Activated CD8-positive, alpha-beta memory T cell treated with anti-CD3 and anti-CD28 coated beads for 1 hour (primary cell): ENCODE measurements around the gene KCNB1.
A peak's percentile ranks its signal among the peaks of the same experiment; 100 is the strongest.

Experiments used
- DNase-seq, 2 donors: peaks; one replicate each; pipeline ENCODE4 v3.0.0-alpha.2; 2020; ENCODE audit warnings: low read depth in 1 of 2; ENCODE audit errors: extremely low read depth in 1 of 2

Gene KCNB1

DNA sequence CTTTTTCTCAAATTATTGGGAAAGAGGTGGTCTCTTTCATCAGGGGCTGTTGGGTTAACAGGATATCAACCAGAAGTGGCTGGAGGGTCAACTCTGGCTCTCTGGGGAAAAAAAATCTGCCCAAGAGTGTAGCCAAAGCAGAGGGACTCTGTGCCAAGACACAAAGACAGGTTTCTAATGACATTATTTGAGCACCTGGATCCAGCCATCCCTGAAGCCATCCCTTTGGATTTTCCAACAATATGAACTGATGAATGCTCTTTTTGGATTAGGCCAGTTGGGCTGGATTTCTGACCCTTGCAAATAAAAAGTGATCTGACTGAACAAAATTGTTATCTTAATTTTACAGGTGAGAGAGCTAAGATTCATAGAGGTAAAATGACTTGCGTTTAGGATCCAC is 88.7 kb downstream of the KCNB1 start:
- no peak for DNase-seq

DNA sequence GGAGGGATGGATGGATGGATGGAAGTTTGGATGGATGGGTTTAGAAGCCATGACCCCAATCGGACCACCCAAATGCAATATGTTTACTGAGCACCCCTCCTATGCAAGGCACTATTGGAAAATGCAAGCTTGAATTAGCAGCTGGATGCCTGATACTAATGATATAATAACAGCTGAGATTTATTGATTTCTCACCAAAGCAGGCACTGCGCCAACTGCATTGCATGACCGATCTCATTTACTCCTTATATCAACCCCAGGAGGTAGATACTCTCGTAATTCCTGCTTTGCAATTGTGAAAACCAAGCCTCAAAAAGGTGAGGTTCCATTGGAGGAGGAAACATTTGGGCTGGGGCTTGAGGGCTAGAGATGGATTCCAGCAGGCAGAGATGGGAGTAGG is 89.7 kb downstream of the KCNB1 start:
- DNase-seq: no peak

DNA sequence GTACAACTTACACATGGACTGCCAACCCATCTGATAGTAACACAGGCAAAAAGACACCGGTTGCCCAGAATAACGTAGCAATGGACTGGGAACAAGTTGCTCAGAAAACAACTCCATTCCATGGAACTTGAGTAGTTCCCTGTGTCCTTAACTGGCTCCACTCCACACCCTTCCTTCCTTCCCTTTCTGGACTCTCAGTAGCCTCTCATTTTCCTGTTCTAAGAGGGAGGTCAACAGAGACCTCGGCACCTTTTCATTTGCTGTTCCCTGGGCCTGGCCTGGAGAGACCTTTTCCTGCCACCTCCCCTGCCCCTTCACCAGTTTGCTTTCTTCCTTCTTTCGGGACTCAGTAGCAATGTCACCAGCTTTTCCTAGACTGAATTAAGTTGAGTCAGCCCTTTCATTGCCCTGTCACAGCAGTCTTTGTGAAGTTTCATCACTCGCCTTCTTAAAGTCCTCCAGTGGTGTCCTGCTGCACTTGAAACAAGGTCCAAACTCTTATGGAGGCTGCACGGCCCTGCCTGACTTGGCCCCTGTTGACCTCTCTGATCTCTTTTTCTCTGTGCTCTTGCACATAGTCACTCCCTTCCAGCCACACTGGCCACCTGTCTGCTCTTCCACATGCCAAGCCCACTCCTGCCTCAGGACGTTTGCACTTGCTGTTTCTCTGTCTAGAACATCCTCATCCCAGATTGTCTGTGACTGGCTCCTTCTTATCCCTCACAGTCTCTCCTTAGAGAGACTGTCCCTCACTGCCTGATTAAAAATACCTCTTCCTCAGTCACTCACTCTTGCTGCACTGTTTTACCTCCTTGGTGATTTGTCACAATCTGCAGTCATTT is 90.8 kb downstream of the KCNB1 start:
- no peak for DNase-seq

DNA sequence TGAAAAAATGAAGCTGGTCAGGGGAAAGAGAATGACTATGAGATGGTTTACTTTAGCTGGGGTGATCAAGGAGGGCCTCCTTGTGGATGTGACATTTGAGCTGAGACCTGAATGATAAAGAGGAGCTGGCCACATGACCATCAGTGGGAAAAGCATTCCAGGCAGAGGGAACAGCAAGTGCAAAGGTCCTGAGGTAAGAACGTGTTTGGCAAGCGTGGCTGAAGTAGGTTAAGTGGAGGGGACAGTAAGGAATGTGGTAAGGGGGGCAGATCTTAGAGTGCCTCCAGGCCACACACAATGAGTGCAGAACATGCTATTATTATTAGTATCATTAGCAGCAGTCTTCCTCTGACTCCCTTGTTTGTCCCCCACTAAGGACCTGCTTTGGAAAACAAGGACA is 92.6 kb downstream of the KCNB1 start:
- no peak for DNase-seq

DNA sequence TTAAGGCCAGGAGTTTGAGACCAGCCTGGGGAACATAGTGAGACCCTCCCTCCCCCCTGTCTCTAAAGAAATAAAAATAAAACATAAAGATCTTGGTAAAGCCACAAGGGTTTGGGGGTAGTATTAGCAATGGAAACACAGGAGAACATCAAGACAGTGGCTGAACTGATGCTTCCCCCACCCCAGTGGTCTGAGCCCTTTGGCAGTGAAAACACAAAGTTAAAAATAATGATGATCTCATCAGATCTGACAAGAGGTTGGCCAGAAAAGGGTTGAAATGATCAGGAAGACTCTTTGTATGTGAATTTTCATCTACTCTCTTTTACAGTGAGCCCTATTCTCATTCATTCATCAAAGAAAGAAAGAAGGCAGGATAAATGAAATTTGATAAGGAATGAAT is 93.7 kb downstream of the KCNB1 start:
- no peak for DNase-seq

DNA sequence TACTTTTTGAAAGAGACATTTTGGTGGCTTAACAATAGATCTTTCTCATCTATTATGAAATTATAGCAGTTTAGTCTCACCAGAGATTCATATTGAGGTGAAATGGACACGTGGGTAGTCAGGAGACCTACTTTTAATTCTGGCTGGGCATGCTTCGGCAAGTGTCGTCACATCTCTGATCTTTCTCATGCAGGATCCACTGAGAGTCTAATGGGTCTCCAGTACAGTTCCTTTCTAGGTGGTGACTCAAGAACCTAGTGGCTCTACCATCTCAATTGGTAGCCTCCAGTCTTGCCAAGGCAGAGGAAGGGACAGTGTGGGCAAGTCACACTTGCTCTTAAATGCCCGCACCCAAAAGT is 94.9 kb downstream of the KCNB1 start:
- no peak for DNase-seq

DNA sequence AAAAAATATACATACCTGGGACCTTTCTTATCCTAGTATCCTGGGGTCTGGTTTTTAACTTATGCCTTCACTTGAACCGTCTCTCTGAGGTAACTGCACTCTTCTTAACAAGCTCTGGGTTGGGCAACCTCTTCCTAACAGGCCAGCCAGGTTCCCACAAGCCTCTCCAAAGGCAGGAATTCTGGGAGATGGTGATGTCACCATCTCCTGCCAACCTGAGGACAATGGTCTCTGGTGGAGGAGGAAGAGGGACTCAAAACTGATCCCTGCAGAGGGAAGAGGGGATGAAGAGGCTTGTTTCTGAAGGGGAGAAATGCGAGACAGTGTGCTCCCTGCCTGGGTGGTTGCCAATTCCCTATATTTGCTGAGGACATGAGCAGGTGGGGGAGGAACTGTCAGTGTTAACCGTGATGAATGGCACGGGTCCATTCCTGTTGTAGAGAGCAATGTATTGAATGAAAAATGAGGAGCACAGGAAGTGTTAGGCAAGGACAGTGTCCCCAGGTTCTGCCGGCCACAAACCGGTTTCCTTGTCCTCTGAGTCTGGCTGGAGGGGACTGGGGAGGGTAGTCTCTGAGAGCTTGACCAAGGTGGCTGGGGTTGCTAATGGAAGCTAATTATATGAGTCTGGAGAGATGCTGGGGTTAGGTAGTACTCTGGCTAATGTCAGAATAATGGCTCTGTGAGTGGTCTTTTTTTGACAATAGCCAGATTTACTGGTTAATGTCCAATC is 95.5 kb downstream of the KCNB1 start:
- no peak for DNase-seq

DNA sequence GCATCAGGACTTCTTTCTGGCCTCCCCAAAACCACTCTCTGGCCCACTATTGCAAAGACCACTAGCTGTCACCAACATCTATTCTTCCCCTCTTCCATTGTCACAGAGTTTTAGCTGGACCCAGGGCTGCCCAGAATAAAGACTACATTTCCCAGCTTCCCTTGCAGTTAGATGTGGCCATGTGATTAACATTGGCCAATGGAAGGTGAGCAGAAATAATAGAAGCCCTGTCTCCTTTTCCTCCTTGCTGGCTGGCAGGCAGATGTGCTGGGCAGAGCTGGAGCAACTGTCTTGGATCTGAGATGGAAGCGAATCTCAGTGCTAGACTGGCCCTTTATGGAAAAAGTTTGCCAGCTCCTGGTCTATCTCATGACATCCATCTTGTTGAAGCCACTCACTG is 97.0 kb downstream of the KCNB1 start:
- DNase-seq: no peak

DNA sequence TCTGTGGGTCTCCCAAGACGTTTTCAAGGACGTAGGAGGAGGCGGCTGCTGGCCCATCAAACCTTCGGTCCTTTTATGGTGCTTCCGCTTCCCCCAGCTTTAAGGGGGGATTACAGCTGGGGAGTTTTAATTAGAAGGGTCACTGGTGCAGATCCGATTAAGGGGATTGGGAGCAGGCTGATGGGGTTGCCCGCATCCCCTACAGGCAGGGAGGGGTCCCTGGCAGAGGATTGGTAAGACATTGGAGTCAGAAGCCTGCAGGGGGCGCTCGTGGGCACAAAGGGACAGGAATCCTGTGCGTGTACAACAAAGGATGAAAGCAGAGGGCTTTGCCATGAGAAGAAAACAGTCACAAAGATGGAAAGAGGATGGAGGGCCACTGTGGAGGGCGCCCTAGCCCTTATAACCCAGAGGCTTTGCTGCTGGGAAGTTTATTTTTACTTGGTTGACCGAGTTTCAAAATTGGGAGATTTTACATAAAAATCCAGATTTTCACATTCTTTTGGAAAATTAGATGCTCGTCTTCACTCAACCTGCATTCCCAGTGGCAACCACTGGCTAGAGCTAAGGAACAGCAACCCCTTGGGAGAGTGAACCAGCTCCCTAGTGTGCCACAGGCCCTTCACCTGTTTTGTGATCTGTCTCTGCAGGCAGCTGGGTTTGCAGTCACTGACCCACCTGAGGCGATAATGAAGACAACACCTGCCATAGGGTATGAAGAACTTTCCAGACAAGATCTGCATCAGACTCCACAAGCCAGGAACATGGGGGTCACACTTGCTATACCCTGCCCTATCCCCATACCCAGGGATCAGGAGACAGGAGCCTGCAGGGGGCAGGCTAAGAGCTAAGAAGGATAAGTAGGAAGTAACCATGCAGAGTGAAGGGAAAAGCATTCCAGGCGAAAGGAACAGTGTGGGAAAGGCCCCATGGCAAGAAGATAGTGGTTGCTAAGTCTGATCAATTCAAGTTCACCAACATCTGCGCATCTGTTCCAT is 97.7 kb downstream of the KCNB1 start:
- peak; percentile 5 to 39 for DNase-seq

DNA sequence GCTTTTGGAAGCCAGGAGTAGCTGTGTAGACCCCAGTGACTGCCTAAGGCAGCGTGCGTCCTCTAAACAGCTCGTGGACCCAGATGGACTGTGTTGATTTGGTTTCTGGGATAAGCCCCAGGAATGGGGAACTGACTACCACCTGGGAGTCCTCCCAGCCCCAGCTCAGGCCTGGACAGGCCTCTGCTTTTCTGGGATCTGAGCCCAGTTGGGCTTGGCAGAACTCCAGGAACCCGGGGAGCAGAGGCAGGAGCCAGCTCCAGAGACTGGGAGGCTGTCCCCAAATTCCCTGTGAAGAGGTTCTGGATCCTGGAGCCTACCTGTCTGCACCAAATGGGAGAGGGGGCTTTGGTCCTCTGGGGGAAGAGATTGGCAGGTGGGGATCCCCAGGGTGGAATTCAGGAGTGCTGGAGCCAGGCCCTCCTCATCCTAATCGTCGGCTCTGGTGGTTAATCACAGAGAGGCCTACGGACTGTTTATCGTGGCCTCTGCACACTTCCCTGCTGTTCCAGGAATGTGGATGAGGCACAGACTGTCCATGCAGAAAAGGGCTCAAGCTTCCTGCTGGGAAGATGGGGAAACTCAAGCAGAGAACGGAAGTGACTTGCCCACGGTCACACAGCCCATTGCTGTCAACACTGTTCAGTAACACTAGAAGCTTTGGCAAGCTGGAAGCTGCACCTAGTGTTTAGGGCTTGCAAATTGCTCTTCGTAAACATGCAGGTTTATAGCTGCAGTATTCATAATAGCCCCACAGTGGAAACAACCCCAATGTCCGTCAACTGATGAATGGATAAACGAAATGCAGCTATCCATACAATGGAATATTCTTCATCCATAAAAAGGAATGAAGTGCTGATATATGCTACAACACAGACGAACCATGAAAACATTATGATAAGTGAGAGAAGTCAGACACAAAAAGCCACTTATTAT is 100.6 kb downstream of the KCNB1 start:
- no peak for DNase-seq

DNA sequence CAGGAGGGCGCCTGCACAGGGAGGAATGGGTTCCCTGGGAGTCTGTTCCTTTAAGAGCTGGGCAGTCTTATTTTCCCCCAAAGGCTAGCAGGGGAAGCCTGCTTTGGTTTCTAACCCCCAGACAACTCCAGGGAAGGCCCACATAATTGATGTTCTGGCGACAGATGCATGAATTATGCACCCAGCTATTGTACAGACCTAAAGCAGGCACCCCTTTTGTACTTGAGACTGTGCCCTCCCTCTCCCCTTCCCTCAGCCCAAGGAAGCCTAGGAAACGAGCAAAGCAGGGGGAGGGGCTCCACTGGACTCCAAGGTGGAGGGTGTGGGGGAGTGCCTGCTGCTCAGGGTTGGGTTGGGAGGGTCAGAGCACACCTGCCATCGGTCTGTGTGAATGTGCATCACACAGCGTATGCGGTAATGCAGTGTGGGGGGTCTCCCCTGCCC is 102.1 kb downstream of the KCNB1 start:
- no peak for DNase-seq

DNA sequence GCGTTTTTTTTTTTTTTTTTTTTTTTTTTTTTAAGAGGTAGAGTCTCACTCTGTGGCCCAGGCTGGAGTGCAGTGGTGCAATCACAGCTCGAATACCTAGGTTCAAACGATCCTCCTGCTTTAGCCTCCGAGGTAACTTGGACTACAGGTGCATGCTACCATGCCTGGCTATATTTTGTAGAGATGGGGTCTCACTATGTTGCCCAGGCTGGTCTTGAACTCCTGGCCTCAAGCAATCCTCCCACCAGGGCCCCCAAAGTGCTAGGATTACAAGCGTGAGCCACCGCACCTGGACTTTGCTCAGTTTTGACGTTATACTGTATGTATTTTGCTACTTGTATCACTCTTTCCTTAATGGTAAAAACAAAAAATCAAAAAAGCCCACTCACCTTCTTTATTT is 103.1 kb downstream of the KCNB1 start:
- DNase-seq: no peak

DNA sequence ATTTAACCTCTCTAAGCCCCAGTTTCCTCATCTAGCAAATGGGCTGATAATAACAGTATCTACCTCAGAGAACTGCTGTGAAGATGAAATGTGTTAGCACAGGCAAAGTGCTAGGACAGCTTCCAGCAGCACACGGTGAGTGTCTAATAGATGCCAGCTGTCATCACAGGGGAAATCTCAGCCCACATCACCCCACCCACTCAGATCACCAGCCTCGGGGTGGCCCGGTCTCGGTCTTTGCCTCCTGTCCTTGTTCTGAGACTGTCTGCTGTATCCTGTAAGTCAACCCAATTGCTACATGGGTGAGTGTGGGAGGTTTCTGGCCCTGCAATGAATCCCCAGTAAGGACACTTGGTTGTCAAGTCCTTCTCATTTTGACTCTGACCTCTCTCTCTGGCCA is 105.1 kb downstream of the KCNB1 start:
- no peak for DNase-seq

DNA sequence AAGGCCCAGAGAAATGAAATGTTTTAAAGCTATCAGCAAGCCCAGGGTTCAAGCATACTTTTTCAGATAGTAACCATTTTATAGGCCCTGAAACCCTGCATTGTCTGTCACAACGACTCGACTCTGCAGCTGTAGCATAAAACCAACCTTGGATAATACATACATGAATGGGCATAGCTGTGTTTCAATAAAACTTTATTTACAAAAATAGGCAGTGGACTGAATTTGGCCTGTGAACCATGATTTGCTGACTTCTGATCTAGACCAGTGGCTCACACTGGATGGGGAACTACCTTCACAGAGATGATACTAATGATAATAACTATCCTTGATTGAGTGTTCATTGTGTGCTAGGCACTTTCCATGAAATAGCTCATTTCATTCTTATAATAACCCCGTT is 107.3 kb downstream of the KCNB1 start:
- DNase-seq: no peak

DNA sequence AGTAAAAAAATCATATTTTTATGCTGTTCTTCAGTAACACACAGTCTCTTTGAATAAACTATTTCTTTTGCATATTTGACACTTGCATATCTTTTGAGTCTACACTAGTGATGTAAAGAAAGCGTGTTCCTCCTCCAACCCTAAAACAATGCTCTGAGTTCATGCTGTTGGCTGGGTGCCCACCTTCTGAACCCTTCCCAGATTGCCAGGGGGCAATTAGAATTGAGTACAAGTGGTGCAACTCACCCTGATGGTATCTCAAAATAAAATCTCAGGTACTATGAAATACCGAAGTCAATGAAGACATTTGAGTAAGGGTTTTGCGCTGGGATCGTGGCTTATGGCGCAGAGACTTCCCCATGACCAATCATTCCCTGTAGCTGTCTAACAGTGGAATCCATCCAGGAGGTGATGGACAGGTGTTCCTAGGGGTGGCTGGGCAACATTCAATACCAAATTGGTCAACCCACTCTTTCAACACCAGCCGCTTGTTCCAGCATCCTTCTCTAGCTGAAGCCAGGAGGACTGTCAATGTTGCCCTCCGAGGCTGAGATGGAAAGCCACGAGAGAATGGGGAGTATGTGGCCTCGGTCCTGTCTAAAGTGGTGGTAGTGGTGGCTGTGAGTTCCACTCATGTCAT is 110.3 kb downstream of the KCNB1 start:
- no peak for DNase-seq

DNA sequence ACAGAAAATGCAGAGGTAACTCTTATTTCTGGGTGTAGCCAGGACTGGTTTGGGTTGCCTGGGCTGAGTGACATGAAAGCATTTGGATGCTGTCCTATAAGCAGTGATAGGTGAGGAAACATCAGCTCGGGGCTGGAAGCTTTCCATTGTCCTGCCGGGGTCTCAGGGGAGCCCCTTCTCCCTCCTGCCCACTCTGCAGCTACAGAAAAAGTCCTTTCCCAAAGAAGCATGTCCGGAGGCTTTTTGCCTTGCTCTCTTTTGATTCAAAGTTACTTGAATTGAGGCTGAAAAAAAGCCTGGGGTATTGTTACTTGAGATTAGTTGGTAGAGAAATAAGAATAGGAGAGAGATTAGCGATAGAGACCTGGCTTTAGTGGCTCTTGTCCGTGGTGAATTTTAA is 113.9 kb downstream of the KCNB1 start:
- no peak for DNase-seq

DNA sequence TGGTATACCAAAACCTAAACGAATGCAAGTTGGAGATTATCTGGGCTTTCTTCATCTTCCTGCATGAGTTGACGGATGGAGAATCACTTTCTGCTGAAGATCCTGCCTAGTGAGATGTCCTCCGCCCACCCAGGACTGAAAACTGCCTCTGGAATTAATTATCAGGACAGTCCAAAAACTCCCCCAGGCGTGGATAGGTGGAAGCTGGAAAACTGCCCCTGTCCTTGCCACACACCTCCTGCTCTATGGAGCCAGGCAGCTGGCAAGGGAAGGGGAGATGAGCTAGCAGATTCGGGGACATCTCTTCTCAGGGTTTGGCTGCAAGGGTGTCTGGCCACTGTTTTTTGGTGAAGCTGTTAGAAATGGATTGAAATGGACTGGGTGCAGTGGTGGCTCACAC is 115.4 kb downstream of the KCNB1 start:
- no peak for DNase-seq

DNA sequence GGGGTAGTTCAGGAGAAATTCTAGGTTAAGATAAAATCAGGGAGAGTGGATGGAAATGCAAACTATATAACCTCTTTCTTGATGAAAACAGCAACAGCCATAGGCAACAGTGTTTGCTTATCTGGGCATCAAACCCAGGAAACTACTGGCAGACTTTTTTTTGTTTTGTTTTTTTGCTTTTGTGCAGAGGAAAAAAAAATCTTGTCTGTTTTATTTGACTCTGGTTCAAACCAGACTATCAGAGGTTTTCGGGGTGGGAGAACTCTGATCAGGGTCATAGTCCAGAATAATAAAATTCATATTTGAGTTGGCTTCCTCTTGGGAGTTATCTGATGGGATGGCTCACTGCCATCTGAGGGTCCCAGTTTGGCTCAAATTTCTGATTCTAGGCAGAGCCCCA is 115.8 kb downstream of the KCNB1 start:
- no peak for DNase-seq

DNA sequence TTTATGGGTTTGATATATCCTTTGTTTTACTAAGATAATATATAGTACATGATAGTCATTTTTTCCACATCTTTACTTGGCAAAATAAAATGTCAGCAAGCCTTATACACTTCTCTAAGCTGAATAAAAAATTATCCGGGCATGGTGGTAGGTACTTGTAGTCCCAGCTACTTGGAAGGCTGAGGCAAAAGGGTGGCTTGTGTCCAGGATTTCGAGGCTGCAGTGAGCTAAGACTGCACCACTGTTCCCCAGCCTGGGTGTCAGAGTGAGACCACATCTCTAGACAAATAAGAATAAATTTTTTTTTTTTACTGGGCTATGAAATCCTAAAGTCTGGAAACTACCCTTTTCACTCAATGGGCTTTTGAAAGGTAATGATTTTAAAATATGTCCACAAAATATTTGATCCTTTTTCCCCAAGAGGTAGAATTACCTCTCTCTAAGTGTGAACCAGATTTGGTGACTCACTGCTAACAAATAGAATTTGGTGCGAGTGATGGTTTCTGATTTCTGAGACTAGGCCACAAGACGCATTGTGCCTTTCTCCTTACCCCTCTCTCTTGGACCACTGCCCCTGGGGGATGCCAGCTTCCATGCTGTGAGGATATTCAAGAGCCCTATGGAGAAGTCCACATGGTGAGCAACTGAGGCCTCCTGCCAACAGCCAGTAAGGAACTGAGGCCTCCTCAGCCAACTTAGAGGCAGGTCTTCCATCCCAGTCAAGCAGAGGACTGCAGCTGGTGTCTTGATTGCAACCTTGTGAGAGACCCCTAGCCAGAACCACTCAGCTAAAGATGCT is 120.4 kb downstream of the KCNB1 start:
- DNase-seq: no peak
